NCI-H2029 (cell line): ENCODE results near the gene SLC26A9.
"Not testable (repeated sequence)": the region's sequence is repeated elsewhere in the genome, so short reads cannot be mapped to it uniquely, and the experiment has no call there.

ENCODE experiments used
- DNase-seq: peaks from one replicate; lab custom pipeline; 2025; lab: John Stamatoyannopoulos, UW

Gene SLC26A9

GRCh38 chr1:205891481-205891880 lies 51.8 kb downstream of the SLC26A9 start:
- DNase-seq, result not testable (repeated sequence)

GRCh38 chr1:205890631-205891030 lies 52.6 kb downstream of the SLC26A9 start:
- DNase-seq, result not testable (repeated sequence)

GRCh38 chr1:205889706-205890105 lies 53.5 kb downstream of the SLC26A9 start:
- not testable (repeated sequence) for DNase-seq

- not testable (repeated sequence) for DNase-seq
Measured at GRCh38 chr1:205889006-205889405, 54.2 kb downstream of the SLC26A9 start.

GRCh38 chr1:205883792-205884191 lies 59.5 kb downstream of the SLC26A9 start:
- no peak for DNase-seq

- DNase-seq, result no peak
Measured at GRCh38 chr1:205880923-205881322, 62.3 kb downstream of the SLC26A9 start.

- DNase-seq, result no peak
Measured at GRCh38 chr1:205879974-205880373, 63.3 kb downstream of the SLC26A9 start.

- no peak for DNase-seq
Measured at GRCh38 chr1:205878026-205878425, 65.2 kb downstream of the SLC26A9 start.

GRCh38 chr1:205873148-205873547 lies 70.1 kb downstream of the SLC26A9 start:
- DNase-seq, result not testable (repeated sequence)

- DNase-seq, result no peak
Measured at GRCh38 chr1:205870236-205870635, 73.0 kb downstream of the SLC26A9 start.
